Measurements from ENCODE around the gene ZCCHC17.

Gene ZCCHC17

DNA sequence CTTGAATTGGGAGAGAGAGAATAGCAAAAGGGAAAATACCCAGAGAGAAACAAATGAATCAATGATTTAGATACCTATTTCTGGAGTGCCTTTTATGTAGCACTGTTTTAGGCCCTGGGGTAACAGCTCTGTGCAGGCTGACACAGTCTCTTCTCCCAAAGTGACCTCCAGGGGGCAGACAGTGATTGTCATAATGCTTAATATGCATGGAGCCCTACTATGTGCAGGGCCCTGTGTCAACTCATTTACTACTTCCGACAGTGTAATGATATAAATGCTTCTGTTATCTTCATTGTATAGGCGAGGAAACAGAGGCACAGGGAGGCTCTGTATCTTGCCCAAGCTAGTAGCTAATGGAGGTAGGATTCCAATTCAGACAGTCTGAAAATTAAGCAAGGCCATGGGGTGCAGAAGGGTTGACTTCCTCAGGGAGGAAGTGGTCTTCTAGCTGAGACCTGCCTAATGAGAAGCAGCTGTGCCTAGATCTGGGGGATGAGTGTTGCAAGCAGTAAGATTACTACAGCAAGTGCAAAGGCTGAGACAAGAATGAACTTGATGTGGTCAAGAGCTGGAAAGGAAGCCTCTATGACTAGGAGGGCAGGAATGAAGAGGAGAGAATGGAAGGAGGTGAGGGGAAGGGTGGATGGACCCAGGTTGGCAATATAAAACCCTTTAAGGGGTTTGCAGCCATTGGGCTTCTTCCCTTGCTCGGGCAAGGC, 100.0 kb downstream of the ZCCHC17 start:
- no peak for DNase-seq (ENCODE audit: low read depth in 3 of 3)

DNA sequence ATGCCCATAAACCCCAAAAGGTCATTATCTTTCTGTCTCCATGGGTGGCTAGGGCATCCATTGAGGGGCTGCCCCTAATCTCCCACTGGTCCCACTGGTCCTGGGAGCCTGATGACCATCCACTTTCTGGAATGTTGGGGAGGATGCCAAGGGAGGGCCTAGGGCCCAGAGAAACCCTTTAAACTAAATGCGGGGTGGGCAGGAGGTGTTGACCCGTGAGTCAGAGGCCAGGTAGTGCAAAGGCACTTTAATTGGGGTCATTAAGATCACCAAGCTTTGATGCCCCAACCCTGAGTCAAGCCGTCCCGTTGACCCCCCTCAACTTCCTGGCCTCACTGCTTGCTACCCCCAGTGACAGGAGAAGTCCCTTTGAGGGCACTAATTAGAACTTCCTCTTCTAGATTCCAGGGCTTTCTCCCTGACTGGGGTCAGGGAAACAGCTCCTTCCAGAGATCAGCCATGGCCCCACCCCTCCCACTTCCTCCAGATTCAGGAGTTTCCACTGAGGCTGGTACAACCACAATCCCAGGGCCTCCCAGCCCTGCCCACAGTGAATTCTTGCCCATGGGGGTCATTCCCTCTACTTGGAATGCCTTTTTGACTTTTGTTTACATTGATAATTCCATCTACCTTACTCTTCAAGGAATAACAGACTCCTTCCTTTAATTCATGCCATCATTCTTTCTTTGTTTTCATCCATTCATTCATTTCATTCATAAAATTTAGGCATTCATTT, 100.7 kb downstream of the ZCCHC17 start:
- no peak for DNase-seq (ENCODE audit: low read depth in 3 of 3)

DNA sequence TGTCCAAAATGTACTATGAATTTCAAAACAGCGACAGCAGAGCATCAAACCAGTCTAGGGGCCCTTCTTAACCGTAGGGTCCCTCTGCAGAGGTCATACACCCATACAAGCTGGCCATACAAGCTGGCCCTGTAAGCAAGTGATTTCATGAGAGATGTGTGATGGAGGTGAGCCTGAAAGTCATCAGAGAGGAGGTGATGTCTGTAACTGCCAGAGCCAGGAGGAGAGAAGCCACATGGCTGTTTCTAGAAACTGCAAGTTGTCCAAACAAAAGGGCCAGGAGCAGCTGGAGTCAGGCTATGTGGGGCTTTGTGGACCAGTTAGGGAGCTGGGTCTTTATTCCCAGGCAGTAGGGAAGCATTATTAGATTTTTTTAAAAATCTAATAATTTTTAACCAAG, 101.4 kb downstream of the ZCCHC17 start:
- no peak for DNase-seq (ENCODE audit: low read depth in 3 of 3)

DNA sequence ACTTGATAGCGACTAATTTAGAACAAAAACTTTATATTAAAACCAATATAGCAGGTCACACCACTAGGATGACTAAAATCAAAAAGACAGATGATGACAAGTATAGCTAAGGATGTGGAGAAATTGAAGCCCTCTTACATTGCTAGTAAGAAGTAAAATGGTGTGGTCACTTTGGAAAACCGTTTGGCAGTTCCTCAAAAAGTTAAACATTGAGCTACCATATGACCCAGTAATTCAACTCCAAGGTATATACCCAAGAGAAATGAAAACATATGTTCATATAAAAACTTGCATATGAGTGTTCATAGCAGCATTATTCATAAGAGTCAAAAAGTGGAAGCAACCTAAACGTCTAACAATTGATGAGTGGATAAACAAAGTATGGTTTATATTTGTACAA, 103.1 kb downstream of the ZCCHC17 start:
- no peak for DNase-seq (ENCODE audit: low read depth in 3 of 3)

- no peak for DNase-seq (ENCODE audit: low read depth in 3 of 3)
Observed at GRCh38 chr1:31400393-31400792, 103.6 kb downstream of the ZCCHC17 start.

DNA sequence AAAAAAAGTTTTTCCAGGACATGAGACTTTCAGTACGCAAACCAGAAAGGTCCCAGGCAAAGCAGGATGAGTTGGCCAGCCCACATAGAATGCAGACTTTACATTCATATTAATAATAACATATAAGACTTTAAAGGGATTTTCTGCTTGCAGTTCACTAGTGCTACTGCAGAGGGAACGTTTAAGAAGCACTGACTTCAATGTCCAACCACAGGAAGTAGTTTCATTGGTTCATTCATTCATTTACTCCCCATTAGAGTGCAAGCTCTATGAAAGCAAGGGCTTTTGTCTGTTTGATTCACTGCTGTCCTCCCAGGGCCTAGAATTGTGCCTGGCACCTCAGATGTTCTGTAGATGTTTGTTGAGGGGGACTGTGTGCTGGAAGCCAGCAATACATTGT, 104.4 kb downstream of the ZCCHC17 start:
- DNase-seq (ENCODE audit: low read depth in 3 of 3) = no peak

GRCh38 chr1:31405578-31406245, 108.9 kb downstream of the ZCCHC17 start:
- DNase-seq (ENCODE audit: low read depth in 3 of 3) = no peak

DNA sequence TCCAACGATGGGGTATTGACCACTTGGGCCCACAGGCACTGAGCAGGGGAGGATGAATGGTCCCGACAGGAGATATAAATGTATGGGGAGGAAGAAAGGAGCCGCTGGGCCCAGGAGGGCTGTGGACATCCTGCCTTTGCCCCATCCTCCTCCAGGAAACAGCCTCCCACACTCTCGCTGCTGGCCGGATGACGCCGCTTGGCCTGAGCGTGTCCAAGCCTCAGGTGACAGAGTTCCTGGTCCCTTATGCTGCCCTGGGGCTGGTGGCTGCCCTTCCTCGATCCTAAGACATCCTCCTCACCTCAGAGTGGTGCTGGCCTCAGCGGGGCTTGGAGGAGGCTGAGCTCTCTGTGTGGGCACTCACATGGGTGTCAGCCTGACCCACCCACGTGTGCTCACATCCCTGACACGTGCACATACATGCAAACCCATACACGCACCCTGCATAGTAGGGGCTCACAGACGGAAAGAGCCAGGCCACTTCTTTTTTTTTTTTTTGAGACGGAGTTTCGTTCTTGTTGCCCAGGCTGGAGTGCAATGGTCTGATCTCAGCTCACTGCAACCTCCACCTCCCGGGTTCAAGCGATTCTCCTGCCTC, 110.3 kb downstream of the ZCCHC17 start:
- DNase-seq (ENCODE audit: low read depth in 3 of 3) = no peak

DNA sequence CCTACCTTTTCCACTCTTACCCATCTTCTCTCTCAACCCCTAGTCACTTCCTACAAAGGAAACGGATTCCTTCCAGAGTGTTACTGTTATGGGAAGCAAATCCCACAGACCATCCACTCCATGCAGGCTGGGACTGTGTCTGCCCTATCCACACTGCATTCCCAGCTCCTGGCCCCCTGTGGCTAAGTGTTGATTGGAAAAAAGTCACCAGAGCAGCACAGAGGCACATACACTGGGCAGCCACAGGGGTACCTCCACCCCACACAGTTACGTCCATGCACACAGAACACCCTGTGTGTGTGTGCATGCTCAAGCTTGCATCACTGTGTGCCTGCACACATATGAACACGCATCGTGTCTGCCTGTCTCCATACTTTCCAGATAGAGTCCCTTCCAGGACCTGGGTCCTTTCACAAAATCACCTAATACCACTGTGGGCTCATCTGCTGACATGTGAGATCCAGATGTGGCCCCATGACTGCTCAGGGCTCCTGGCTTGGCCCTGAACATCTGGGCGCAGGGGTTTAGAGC, 112.0 kb downstream of the ZCCHC17 start:
- DNase-seq (ENCODE audit: low read depth in 3 of 3) = no peak

GRCh38 chr1:31409946-31410858, 113.4 kb downstream of the ZCCHC17 start:
- DNase-seq (ENCODE audit: low read depth in 3 of 3) = no peak

GRCh38 chr1:31410871-31411270, 114.0 kb downstream of the ZCCHC17 start:
- DNase-seq (ENCODE audit: low read depth in 3 of 3) = no peak

DNA sequence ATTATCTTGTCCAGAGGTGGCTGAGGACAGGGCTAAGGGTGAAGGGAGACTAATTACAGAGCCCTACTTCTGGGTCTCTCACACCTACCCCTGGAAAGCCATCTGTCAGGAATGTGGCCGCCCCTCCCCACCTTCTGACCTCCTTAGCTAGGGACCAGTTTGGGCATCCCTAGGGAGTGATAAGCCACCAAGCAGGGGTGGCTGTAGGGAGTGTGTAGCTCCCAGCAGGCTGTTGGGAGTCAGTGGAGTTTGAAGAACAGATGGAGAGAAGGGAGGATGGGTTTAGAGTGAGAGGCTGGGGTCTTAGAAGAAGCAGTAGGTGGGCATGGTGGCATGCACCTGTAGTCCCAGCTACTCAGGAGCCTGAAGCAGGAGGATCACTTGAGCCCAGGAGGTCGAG, 115.4 kb downstream of the ZCCHC17 start:
- DNase-seq (ENCODE audit: low read depth in 3 of 3) = no peak

GRCh38 chr1:31412732-31413404, 116.0 kb downstream of the ZCCHC17 start, which contains the start of gene SERINC2:
SERINC2 (plus strand) TSS chr1:31413213; CDS start chr1:31413266, 53 bp downstream.
- no peak for DNase-seq (ENCODE audit: low read depth in 3 of 3)

- DNase-seq (ENCODE audit: low read depth in 3 of 3) = no peak
Observed at GRCh38 chr1:31413405-31414001, 116.7 kb downstream of the ZCCHC17 start.
